HL-60 (cell line): ENCODE results near the gene KIF26B.
"Not testable (repeated sequence)": the region's sequence is repeated elsewhere in the genome, so short reads cannot be mapped to it uniquely, and the experiment has no call there.

Experiments used
- DNase-seq, 2 experiments: peaks; one replicate each; pipeline ENCODE4 v3.0.0-alpha.2; 2010 to 2020; ENCODE audit warnings: low read depth in 1 of 2, low spot score in 1 of 2
- H3K27ac ChIP-seq: fragments of 250-450 bp; sonication (Bioruptor Pico); replicated peaks from 2 replicates; pipeline ENCODE4 v1.5.1; 2020; ENCODE audit warnings: mild to moderate bottlenecking, moderate library complexity
- H3K27me3 ChIP-seq: fragments of 250-450 bp; sonication (Bioruptor Pico); 2 replicates; pipeline ENCODE4 v1.5.1; 2021; ENCODE audit warnings: mild to moderate bottlenecking, moderate library complexity; ENCODE audit not compliant: insufficient read depth, poor library complexity, severe bottlenecking
- H3K4me3 ChIP-seq: replicated peaks from 2 replicates; pipeline ENCODE4 v1.5.1; 2011; ENCODE audit warnings: mild to moderate bottlenecking, control low read depth, low read length; ENCODE audit not compliant: insufficient read depth
- CTCF ChIP-seq: IDR thresholded peaks from one replicate; pipeline ENCODE4 v1.5.1; 2011; ENCODE audit warnings: low read length, control low read depth, inconsistent platforms; ENCODE audit not compliant: insufficient read depth
- GABPA ChIP-seq: IDR thresholded peaks from 2 replicates; pipeline ENCODE4 v1.6.1; 2012; ENCODE audit warnings: low read depth
- POLR2AphosphoS5 ChIP-seq: IDR thresholded peaks from 2 replicates; pipeline ENCODE4 v1.6.1; 2012; ENCODE audit warnings: low read depth
- REST ChIP-seq: IDR thresholded peaks from 2 replicates; pipeline ENCODE4 v1.6.1; 2012; ENCODE audit warnings: low read depth; ENCODE audit not compliant: insufficient replicate concordance
- SPI1 ChIP-seq: IDR thresholded peaks from 2 replicates; pipeline ENCODE4 v1.6.1; 2012; ENCODE audit warnings: low read depth, mild to moderate bottlenecking, borderline replicate concordance

Gene KIF26B

DNA sequence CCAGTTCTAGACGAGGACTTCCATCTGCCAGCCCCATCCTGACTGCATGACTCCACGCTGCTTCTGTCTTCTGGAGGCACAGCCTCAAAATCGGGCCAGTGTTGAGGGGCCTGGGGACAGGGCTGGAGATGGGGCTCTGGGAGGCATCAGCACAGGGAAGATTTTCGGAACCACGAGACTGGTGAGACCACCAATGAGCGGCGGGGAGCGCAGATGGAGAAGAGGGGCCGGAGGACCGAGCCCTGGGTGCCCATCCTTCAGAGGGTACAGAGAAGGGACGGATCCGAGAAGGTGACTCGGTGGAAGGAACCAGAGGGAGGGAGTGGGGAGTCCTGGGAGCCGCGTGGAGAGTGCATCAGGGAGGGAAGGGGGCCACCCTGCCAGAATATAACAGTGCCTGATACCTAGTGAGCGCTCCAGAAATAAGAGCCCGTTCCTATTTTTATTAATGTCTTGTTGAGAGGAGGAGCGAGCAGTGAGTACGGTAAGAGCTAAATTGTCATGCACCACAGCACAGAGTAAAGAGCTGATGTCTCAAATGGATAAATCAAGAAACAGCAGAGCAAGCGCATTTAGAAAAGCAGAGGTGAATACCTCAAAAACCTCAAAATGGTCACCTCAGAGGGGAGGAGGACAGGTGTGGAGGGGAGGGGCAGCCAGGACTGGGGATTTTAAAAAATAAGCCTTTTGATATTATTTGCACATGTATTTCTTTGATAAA is 26.2 kb upstream of the KIF26B start:
- no peak for DNase-seq
- Histone ChIP-seq H3K4me3 (no peak overlapping the region), H3K27ac (no peak overlapping the region), H3K27me3 (no peaks in the 10 kb centered on the region)
- no peak for TF ChIP-seq POLR2AphosphoS5
- TF ChIP-seq REST: no peak
- TF ChIP-seq GABPA: no peak
- no peak for TF ChIP-seq CTCF
- no peak for TF ChIP-seq SPI1

DNA sequence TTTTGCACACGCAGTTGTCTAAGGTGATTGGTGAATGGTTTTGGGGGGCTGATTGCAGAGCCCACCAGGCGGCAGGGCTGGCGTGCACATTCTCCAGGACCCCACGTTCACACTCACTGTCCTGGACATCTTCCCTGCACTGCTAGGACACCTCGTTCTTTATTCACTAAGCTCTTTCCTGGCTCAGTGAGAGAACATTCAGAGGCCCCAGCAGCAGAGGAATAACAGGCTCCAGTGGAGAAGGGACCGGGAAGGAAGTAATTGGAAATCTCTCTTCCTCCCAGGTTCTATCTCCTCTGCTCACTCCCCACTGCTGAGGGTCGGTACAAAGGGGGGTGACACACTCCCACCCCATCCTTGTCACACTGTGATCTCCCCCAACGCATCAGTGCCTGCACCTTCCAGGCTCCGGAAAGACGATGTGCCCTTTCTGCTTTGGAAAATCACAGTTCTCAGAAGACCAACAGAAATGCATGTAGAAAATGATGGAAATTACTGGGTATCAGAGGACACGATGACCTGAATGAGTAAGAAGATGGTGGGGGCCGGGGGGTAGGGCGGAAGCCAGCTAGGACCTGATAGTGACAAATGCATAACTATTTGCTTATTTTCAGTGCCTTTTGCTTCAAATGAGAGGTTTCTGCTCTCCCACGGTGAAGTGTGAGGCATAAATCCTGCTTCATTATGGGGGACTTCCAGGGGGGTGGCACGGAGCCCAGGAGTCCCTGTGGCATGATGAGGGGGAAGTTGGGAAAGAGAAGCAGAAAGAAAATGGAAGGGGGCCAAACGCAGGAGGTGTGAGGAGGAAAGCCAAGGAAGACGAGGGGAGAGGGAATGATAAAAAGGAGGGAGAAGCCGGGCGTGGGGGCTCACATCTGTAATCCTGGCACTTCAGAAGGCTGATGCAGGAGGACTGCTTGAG is 25.2 kb upstream of the KIF26B start:
- H3K27ac ChIP-seq: no peak overlapping the region
- TF ChIP-seq POLR2AphosphoS5 (no peak), SPI1 (no peak), CTCF (no peak), REST (no peak), GABPA (no peak)
- no peaks in the 10 kb centered on the region for H3K27me3 ChIP-seq
- H3K4me3 ChIP-seq: no peak overlapping the region
- DNase-seq: no peak

GRCh38 chr1:245130281-245131025 is 24.3 kb upstream of the KIF26B start:
- H3K27ac ChIP-seq, H3K4me3 ChIP-seq, DNase-seq: not testable (repeated sequence)

DNA sequence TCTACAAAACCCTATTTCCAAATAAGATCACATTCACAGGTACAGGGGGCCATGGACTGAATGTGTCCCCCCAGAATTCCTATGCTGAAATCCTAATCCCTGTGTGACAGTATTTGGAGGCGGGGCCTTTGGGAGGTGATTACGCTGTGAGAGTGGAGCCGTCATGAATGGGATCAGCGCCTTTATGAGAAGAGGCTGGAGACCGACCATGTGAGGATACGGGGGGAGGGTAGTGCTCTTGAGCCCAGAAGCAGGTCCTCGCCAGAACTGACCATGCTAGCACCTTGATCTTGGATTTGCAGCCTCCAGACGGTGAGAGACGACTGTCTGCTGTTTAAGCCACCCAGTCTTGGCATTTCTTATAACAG is 23.8 kb upstream of the KIF26B start:
- no peak for TF ChIP-seq POLR2AphosphoS5
- no peak for TF ChIP-seq REST
- no peak for TF ChIP-seq GABPA
- TF ChIP-seq SPI1: no peak
- no peak for TF ChIP-seq CTCF
- no peak overlapping the region for H3K27ac ChIP-seq
- H3K27me3 ChIP-seq: no peaks in the 10 kb centered on the region
- DNase-seq: no peak
- H3K4me3 ChIP-seq: no peak overlapping the region

More at GRCh38 chr1:245130281-245131025, 24.3 kb upstream of the KIF26B start:
- H3K27me3 ChIP-seq: not testable (repeated sequence)
